Adipocyte (in vitro differentiated cells): Measurements from ENCODE around the gene MYO9B.
A peak's percentile ranks its signal among the peaks of the same experiment; 100 is the strongest.

ENCODE experiments used
- DNase-seq: peaks from one replicate; pipeline ENCODE4 v3.0.0-alpha.2; 2015; ENCODE audit warnings: low read depth
- H3K27me3 ChIP-seq: replicated peaks from 2 replicates; pipeline ENCODE4 v1.7.0; 2013; ENCODE audit warnings: mild to moderate bottlenecking, low read length, moderate library complexity; ENCODE audit not compliant: control insufficient read depth, insufficient read depth
- H3K36me3 ChIP-seq: 2 replicates; pipeline ENCODE4 v1.7.0; 2013; ENCODE audit warnings: low read length, mild to moderate bottlenecking, moderate library complexity; ENCODE audit not compliant: control insufficient read depth, insufficient read depth, severe bottlenecking
- H3K4me1 ChIP-seq: 2 replicates; pipeline ENCODE4 v1.7.0; 2013; ENCODE audit warnings: mild to moderate bottlenecking, low read length, moderate library complexity; ENCODE audit not compliant: control insufficient read depth, insufficient read depth
- H3K4me3 ChIP-seq: 2 replicates; pipeline ENCODE4 v1.7.0; 2013; ENCODE audit warnings: mild to moderate bottlenecking, low read length, moderate library complexity
- H3K9ac ChIP-seq: 2 replicates; pipeline ENCODE4 v1.7.0; 2013; ENCODE audit warnings: mild to moderate bottlenecking, low read length, moderate library complexity
- H3K9me3 ChIP-seq: 2 replicates; pipeline ENCODE4 v1.7.0; 2013; ENCODE audit warnings: mild to moderate bottlenecking, low read length, moderate library complexity; ENCODE audit not compliant: control insufficient read depth

MYO9B gene

DNA sequence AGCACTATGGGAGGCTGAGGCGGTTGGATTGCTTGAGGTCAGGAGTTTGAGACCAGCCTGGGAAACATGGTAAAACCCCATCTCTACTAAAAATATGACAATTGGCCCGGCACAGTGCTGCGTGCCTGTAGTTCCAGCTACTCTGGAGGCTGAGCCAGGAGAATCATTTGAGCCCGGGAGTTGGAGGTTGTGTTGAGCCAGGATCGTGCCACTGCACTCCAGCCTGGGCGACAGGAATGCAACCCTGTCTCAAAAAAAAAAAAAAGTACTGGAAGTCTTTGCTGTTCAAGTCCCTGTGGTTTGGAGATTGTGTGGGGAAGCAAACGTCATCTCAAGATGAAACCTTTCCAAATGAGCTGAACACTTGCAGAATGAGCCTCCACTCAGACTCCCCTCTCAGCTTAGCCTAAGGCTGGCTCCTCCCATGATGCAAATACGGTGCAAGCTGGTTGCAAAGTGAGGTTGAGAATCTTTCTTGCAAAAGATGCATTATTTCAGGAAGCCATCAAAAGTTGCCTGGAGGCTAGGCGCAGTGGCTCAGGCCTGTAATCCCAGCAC is 46.2 kb downstream of the MYO9B start:
- H3K9ac ChIP-seq, result no peak overlapping the region
- peaks cover 13% of the 10 kb centered on the region for H3K4me1 ChIP-seq
- H3K4me3 ChIP-seq, result no peak overlapping the region
- DNase-seq, result no peak
- H3K36me3 ChIP-seq, result no peaks in the 10 kb centered on the region
- no peaks in the 10 kb centered on the region for H3K9me3 ChIP-seq
- no peaks in the 10 kb centered on the region for H3K27me3 ChIP-seq

- Histone ChIP-seq H3K27me3 (no peaks in the 10 kb centered on the region), H3K9ac (no peak overlapping the region), H3K4me3 (no peak overlapping the region), H3K4me1 (peaks cover 13% of the 10 kb centered on the region), H3K9me3 (no peaks in the 10 kb centered on the region), H3K36me3 (peaks cover 4% of the 10 kb centered on the region)
- no peak for DNase-seq
These were observed 47.5 kb downstream of the MYO9B start for GRCh38 chr19:17123041-17123440.

DNA sequence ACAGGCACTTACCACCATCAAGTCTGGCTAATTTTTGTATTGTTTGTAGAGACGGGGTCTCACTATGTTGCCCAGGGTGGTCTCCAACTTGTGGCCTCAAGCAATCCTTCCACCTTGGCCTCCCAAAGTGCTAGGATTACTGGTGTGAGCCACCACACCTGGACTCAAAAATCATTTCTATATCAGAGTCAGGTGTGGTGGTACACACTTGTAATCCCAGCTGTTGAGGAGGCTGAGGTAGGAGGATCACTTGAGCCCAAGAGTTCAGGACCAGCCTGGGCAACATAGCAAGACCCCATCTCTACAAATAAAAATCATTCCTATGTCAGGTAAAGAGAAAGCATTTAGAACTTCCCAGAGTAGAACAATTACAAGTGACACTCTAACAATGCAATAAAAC is 48.4 kb downstream of the MYO9B start:
- Histone ChIP-seq H3K4me3 (no peak overlapping the region), H3K9me3 (no peaks in the 10 kb centered on the region), H3K27me3 (no peaks in the 10 kb centered on the region), H3K36me3 (peaks cover 4% of the 10 kb centered on the region), H3K4me1 (peaks cover 13% of the 10 kb centered on the region), H3K9ac (no peak overlapping the region)
- no peak for DNase-seq

DNA sequence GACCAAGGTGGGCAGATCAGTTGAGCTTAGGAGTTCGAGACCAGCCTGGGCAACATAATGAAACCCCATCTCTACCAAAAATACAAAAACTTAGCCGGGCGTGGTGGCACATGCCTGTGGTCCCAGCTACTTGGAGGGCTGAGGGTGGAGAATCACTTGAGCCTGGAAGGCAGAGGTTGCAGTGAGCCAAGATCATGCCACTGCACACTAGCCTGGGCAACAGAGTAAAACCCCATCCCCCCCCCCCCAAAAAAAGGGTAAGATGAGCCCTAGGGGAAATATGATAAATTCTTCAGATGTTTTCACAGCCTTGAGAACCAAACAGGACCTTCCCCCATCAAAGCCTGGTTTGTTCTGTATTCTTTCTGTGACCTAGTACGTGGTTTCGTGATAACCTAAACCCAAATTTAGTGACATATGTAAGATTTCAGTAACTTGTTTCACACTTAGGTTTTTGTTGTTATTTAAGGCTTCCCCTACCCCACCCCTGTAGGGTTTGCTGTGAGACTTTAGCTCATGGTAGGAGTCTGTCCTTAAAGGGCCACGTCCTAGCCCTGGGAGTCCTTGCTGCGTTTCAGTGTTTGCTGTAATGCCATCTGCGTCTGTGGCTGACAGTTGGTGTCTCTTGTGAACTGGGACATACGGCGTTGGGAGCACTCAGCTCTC is 49.6 kb downstream of the MYO9B start:
- DNase-seq, result peak; percentile 32
- Histone ChIP-seq H3K27me3 (no peaks in the 10 kb centered on the region), H3K4me3 (no peak overlapping the region), H3K9me3 (no peaks in the 10 kb centered on the region), H3K9ac (peak overlapping the region; percentile 18), H3K36me3 (peaks cover 4% of the 10 kb centered on the region), H3K4me1 (peaks cover 13% of the 10 kb centered on the region)

DNA sequence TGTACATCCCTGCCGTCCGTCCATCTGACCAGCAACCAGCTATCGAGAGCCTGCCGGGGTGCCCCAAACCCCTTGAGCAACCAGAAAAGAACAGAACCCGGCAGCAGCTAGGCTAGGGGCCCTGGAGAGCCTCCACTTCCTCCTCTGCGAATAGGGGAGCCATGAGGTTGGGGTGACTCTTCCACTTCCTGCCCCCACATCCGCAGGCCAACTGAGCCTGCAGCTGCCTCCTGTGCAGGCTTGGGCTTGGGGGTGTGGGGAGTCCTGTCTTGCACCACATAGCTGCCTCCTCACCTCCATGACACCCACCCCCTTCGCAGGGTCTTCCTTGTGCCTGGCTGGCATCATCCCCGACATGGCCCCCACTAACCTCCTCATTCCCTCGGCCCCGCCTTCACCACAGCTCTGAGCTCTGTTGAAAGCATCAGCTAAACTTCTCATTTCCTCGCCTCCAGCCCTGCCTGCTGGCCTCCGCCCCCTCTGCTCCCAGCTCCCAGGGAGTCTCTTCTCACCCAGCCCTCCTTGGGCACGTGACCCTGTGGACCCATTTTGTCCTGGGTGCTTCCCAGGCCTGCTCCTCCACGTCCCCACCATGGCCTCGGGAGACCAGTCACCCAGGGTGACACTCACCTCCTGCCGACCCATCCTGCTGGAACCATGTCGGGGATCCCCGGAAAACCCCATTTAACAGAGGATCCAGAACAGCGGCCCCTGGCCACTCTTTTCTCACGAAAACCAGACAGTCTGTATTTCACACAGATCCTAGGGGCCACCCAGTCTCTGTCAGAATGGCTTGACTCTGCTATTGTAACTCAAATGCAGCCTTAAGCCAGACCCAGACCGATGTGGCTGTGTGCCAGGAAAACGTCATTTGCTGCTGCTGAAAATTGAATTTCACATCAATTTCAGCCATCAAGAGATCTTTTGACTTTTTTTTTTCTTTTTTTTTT is 50.4 kb downstream of the MYO9B start:
- Histone ChIP-seq H3K4me3 (no peak overlapping the region), H3K9me3 (no peaks in the 10 kb centered on the region)
- DNase-seq, result no peak

DNA sequence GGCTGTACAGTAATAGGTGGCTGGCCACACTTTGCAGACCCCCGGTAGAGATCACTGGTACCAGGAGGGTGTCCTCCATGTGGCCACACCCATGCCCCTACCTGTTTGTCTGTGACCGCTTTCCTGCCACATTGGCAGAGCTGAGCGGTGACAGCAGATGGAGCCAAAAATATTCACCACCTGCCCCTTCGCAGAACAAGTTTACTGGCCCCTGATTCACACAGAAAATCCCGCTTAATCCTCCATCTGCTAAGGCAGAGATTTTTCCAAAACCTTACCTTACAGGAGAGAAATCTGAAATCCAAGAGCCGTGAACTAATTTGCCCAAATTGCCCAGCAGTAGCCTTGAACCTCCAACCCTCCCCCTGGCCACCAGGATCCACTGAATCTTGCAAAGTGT is 52.1 kb downstream of the MYO9B start:
- Histone ChIP-seq H3K9me3 (no peaks in the 10 kb centered on the region), H3K36me3 (peaks cover 4% of the 10 kb centered on the region), H3K9ac (no peak overlapping the region), H3K4me3 (no peak overlapping the region), H3K27me3 (no peaks in the 10 kb centered on the region), H3K4me1 (peaks cover 15% of the 10 kb centered on the region)
- no peak for DNase-seq

More for the DNA sequence above, 50.4 kb downstream of the MYO9B start:
- Histone ChIP-seq H3K9ac (peak overlapping the region; percentile 24), H3K36me3 (peaks cover 4% of the 10 kb centered on the region), H3K4me1 (peaks cover 13% of the 10 kb centered on the region), H3K27me3 (no peaks in the 10 kb centered on the region)

- H3K9me3 ChIP-seq, result no peaks in the 10 kb centered on the region
- peaks cover 4% of the 10 kb centered on the region for H3K36me3 ChIP-seq
- no peak overlapping the region for H3K4me3 ChIP-seq
- no peaks in the 10 kb centered on the region for H3K27me3 ChIP-seq
- H3K9ac ChIP-seq, result no peak overlapping the region
- DNase-seq, result no peak
- H3K4me1 ChIP-seq, result peaks cover 15% of the 10 kb centered on the region
These were observed 52.8 kb downstream of the MYO9B start for GRCh38 chr19:17128403-17128802.

- Histone ChIP-seq H3K27me3 (no peaks in the 10 kb centered on the region), H3K4me1 (peaks cover 15% of the 10 kb centered on the region), H3K36me3 (peaks cover 4% of the 10 kb centered on the region), H3K9ac (no peak overlapping the region), H3K4me3 (no peak overlapping the region), H3K9me3 (no peaks in the 10 kb centered on the region)
- DNase-seq, result no peak
These were observed 53.2 kb downstream of the MYO9B start for GRCh38 chr19:17128820-17129219.

DNA sequence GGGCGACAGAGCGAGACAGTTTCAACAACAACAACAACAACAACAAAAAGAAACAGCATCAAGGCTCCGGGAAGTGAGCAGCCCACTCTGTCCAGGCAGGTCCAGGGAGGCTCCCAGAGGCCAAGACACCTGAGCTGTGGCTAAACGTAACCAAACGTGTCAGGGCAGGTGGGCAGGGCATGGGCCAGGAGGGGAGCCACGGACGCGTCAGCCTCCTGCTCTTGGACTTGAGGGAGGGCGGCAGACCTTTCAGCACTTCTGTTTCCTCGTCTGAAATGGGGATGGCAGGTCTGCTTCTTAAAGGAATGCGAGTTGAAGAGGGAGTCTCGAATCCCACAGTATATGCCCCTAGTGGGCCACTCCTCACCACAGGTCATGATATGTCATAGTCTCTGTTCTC is 53.8 kb downstream of the MYO9B start:
- Histone ChIP-seq H3K9me3 (no peaks in the 10 kb centered on the region), H3K36me3 (peaks cover 4% of the 10 kb centered on the region), H3K27me3 (no peaks in the 10 kb centered on the region), H3K4me3 (no peak overlapping the region), H3K4me1 (peaks cover 18% of the 10 kb centered on the region), H3K9ac (no peak overlapping the region)
- no peak for DNase-seq

DNA sequence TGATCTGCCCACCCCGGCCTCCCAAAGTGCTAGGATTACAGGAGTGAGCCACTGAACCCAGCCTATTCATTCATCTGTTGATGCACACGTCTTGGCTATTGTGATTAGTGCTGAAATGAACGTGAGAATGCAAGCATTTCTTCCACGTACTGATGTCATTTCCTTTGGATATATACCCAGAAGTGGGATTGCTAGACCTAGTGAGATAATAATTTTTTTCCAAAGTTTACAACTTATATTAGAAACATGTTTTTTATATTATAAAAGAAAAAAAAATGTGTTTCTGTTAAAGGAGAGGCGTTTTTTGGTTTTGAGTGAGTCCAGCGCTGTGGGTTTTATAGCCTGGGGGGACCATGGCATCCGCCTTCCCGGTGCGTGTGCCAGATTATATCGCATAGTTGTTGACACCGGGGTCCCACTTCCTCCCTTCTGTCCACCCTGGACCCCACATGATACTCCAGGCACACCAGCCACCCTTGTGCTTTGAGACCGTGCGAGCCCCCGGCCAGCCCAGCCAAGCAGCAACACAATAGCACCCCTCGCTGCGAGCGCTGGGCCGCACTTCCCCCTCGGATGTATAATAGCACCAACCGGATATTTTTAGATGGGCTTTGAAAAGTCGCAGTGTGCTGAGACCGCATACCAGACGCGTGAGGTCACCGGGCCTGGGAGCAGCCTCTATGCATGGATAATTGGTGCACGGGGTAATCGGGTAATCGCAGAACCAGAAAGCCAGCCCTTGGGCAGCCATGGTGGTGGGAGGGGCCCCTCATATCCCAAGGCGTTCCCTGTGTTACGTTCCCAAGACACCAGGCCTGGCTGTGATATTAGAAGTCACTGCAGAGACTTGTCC is 59.6 kb downstream of the MYO9B start:
- H3K27me3 ChIP-seq, result no peaks in the 10 kb centered on the region
- H3K4me3 ChIP-seq, result peak overlapping the region; percentile 72
- H3K9ac ChIP-seq, result peak overlapping the region; percentile 85
- H3K4me1 ChIP-seq, result peaks cover 25% of the 10 kb centered on the region
- no peaks in the 10 kb centered on the region for H3K9me3 ChIP-seq
- peaks cover 3% of the 10 kb centered on the region for H3K36me3 ChIP-seq
- DNase-seq, result peak; percentile 98
